NCI-H2196 (cell line): ENCODE measurements around the gene IGF2R.

Experiments
- DNase-seq: peaks from one replicate; lab custom pipeline; 2025; ENCODE audit not compliant: unreplicated experiment; lab: John Stamatoyannopoulos, UW

IGF2R gene

DNA sequence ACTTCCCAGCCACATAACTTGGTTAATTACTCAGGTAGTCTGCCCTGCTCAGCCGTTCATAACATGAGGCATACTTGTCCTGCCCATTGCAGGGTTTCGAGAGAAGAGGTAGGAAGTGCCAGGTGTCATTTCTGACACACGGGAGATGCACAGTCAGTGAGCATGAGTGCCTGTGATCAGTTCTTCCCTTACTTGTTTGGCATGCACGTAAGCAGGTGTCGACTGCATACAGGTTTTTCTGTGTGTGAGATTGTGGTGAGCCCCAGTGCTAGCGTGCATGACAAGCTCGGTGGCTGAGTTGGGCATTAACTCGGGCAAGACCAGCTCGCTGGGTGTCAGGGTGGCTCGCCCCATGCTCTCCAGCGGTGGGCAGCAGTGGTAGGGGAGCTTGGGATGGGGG lies 101.5 kb downstream of the IGF2R start:
- no peak for DNase-seq

DNA sequence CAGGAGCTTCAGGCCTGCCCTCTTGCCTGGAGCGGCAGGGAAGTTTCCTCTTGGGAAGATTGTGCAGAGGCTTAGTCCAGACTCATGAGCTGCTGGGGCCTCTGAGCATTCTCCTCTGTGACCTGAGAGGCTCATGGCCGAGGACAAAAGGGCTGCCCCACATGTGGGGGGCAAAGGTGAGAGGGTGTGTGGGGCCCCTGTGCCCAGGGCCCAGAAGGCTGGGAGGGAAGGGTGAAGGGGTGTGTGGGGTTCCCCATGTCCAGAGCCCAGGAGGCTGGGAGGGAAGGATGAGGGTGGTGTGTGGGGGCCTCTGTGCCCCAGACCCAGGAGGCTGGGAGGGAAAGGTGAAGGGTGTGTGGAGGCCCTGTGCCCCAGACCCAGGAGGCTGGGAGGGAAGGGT lies 101.9 kb downstream of the IGF2R start:
- no peak for DNase-seq

DNA sequence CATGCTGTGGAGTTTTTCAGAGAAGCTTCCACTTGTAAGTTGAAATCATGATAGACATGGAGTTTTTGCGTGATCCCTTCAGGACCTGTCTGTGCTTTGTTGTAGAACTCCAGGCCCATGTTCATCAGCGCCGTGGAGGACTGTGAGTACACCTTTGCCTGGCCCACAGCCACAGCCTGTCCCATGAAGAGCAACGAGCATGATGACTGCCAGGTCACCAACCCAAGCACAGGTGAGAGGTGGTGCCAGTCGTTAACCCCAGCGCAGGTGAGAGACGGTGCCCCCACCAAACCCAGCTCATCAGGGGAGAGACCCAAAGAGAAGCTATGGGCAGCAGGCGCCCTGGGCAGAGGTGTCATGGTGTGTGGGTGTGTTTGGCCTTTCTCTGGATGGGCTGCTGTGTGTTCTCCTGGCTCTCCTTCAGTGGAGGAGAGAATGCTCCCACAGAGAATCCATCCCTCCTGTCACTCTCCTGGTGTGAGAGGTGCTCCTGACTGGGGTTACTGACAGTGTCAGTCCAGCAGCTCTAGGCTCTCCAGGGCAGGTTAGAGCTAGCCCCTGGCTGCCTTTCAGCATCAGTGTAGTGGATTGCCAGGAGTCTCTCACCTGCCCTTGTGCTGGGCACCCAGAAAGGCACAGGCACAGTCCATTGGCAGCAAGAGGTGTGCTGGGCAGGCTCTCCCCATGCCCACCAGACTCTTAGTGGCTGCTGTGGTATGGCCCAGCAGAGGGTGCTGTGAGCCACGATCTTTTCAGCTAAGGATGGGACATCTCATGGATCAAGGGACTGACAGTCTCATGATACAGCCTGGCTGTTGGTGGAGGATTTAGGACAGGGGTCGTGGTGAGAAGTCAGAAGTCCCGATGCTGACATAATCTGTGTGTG lies 103.2 kb downstream of the IGF2R start:
- no peak for DNase-seq

DNA sequence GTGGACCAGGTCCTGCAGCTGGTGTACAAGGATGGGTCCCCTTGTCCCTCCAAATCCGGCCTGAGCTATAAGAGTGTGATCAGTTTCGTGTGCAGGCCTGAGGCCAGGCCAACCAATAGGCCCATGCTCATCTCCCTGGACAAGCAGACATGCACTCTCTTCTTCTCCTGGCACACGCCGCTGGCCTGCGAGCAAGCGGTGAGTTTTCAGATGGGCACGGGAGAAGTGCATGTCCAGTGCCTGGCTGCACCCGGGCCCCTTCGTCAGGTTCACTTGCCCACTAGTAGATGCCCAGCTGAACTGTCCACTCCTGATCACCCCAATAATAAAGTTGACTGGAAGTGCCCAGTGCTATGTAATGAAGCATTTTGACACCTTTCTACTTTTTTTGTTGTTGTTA lies 104.4 kb downstream of the IGF2R start:
- DNase-seq = no peak

DNA sequence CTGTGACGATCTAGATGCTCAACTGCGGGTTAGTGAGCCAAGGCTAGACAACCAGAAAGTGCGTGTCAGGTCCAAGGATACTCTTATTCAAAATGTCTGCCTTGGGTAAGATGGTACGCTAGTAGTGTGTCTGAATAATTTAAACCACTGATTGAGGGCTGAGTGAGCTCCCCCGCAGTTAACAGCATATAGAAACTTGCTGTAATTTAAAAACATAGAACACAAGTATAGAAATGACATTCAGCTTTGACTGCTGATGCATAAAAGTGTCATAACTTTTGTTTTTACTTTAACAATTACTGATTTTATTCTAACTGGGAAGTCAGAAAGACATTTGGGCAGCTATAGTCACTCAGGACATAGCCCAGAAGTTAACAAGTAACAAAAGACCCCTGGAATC lies 107.1 kb downstream of the IGF2R start:
- no peak for DNase-seq

DNA sequence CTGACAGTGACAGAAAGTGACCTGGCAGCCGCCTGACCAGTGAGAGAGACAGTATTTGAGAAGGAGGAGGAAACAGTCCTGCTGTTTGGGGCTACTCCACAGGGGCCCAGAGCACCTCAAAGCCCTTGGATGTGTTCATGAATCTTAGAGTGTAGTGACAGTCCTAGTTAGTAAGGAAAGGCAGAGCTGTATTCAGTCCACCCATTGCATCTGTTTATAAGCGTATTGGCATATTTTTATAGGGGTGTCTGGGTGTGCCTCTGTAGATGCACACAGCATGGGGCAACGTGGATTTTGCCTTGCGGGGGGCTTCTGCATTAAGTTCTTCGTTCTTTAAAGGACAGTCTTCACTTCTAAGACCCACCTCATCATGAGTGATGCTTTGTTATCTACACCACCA lies 108.1 kb downstream of the IGF2R start:
- no peak for DNase-seq

DNA sequence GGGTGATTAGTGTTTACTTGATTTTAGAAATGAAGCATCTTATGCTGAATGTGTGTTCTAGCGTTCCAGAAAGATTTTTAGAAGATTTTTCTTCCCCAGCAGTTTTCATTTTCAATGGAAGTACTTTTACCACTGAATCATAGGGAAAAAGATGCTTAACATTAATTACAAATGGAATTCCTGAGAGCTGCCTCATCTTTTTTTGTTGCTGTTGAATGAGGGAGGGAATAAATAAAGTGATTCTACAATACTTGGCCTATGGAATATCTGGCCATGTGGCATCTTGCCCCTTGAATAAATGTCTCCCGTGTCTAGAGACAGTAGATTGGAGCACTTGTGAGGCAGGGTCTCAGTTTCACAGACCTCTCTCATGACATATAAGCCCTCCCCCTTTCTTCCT lies 108.6 kb downstream of the IGF2R start:
- no peak for DNase-seq

DNA sequence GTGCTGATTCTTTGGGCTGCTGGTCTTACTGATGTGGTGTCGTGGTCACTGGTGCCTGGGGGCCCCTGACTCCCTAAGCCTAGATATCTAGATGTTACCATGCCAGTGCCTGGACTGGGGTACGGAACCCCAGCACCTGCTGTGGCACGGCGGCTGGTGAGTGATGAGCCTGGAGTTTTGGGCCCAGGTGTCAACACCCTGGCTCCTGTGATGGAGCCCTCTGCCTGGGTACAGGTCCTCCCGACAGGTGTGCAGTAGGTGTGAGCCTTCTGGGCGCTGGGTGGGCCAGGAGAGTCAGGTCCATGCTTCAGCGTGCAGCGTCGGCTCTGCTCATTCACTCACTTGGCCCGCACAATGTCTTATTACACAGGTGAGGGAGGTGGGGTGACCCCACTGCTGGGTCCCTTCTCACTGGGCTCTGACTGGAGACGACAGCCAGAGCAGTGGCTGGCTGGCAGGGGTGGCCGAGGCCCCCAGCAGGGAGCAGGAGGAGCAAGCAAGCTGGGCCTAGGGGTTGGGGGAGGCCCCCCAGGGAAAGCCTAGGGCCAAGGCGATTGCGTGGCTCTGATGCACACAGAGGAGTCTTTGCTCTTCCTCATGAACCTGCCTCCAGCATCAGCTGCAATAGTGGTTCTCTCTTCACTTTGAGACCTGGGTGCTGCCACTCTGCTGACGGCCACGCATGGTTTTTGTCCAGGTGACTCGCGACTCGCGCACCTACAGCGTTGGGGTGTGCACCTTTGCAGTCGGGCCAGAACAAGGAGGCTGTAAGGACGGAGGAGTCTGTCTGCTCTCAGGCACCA lies 110.2 kb downstream of the IGF2R start:
- no peak for DNase-seq

DNA sequence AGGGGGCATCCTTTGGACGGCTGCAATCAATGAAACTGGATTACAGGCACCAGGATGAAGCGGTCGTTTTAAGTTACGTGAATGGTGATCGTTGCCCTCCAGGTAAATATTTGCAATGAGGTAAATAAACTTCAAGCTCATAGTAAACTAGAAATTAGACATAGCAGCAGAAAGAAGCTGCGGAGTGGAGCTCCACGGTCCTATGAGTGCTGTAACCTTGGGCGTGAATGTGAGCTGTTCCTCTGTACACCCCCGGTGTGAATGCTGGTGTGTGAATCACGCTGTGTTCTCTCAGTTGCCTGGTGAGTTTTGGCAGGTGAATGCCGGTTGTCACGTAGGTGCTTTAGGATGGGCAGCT lies 110.8 kb downstream of the IGF2R start:
- no peak for DNase-seq

DNA sequence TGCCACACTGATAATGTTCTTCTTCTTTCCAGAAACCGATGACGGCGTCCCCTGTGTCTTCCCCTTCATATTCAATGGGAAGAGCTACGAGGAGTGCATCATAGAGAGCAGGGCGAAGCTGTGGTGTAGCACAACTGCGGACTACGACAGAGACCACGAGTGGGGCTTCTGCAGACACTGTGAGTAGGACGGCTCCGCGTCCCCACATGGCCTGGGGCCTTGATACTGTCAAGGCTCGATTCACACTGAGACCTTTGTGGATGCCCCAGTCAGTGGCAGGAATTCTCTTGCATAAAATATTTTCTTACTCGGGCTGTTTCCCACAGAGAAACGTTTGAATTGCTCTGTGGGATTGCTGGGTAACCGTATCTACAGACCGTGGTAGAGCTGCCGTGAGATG lies 111.2 kb downstream of the IGF2R start:
- no peak for DNase-seq

DNA sequence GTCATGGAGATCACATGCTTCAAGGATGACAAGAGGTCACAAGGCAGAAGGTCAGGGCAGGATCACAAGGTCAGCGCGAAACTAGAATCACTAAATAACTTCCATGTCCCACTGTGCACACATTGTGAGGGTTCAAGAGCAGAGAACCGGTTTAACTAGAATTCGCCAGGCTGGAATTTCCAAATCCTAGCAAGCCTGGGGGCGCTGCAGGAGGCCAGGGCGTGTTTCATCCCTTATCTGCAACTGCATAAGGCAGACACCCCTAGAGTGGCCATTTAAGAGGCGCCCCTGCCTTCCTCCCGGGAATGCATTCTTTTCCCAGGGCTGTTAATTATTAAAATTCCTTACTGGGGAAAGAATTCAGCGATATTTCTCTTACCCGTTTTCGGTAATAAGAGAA lies 112.5 kb downstream of the IGF2R start:
- DNase-seq = no peak

DNA sequence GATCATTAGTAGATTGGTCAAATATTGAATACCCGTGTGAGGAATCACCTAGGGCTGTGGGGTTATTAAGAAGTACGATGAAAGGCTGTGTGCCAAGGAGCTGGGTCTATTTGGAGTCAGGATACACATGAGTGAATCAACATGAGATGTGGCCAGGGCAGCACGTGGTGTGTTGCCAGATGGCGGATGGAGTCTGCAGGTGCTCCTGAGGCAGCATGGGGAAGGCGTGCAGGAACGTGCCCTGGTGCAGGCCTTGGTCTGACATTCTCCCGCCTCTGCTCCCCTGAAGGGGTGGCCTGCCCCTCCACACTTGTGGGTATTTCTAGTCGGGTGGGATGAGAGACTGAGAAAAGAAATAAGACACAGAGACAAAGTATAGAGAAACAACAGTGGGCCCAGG lies 113.7 kb downstream of the IGF2R start:
- DNase-seq = no peak

DNA sequence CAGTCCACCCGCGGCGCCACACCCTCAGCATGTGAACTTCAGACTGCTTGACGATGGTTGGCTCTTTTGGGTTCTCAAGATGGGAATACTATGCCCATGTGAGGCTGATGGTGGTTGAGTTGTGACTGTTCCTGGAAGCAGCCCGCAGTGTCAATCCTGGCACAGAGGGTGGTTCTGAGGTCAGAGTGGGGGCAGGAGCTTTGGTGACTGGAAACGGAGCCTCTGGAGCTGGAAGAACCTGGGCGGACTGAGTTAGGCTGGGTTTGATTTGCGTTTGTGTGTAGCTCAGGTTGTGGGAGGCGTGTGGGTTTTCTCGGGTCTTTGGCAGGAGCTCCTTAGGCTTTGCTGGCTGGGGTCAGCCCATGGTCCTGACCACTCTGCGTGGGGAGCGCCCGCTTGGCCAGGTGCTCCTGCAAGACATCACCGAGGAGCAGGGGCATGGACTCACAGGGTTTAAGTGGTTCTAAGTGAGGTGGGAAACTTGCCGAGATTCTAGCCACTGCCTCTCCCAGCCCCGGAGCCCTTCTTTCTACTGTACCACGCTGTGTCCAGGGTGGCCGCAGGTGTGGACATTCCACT lies 115.4 kb downstream of the IGF2R start:
- DNase-seq = no peak

DNA sequence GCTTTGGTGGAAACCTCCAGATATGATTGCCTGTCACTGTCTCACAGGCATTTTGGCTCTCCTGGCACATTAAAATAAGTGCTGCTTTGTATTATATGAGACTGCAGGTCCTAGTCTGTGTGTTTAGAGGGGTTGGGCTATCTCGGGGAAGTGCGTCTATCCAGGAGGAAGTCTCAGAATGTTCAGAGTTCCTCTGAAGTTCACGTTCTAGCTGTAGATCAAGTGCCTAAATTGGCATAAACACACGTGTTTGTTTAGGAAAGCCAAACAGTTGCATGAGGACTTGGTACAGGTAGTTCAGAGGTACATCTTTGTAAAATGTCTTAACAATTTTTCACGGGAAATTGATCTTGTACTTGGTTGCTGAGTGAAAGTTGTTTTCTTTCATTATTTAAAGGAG lies 116.3 kb downstream of the IGF2R start:
- DNase-seq = no peak

DNA sequence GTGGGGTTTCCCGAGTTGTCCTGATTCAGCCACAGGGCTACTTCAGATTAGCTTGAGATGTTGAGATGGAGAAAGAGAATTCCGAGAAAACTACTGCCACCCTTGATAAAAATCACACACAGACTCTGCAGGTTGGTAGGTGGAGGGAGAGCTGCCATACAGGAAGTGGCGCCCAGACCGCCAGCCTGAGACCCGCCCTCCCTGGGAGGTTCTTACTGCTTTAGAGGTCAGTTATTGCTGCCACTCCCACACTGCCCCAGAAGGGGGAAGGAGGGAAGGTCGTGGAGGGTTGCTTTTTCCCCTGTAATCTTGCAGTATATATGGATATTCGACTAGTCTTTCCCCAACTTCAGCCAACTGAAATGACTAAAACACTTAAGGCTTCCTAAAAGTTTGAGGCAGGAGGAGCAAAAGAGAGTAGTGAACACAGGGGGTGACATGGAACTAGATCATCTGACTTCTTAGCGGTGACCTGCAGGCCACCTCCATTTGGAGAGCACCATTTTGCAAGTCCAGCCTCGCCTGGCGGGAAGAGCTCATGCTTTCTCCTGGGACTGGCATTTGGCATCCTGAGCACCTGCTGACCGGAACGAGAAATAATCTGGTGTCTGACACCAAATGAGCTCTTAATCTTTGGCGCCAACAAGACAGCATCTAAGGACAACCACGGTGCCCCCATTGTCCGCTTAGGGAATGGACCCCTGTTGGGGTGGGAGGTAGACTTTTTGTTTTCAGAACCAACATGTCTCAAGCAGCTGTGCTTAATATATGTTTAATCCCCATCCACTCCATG lies 117.0 kb downstream of the IGF2R start:
- no peak for DNase-seq

DNA sequence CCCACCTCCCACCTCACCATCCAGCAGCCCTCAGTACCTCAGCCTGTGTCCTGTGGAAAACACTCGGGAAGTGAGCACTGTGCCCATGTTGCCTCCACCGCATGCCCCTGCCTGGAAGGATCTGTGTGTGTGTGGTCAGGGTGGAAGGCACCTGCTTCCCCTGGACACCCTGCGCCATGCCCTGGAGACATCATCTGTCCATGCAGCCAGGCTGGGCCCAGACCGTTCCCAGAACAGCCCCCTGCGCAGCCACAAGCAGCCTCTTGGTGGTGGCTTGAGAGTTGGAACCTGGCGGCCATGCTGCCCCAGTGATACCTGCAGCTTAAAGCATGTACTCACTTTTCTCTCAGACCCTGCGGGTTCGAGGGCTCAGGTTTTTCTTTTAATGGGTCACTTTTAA lies 117.9 kb downstream of the IGF2R start:
- DNase-seq = no peak

DNA sequence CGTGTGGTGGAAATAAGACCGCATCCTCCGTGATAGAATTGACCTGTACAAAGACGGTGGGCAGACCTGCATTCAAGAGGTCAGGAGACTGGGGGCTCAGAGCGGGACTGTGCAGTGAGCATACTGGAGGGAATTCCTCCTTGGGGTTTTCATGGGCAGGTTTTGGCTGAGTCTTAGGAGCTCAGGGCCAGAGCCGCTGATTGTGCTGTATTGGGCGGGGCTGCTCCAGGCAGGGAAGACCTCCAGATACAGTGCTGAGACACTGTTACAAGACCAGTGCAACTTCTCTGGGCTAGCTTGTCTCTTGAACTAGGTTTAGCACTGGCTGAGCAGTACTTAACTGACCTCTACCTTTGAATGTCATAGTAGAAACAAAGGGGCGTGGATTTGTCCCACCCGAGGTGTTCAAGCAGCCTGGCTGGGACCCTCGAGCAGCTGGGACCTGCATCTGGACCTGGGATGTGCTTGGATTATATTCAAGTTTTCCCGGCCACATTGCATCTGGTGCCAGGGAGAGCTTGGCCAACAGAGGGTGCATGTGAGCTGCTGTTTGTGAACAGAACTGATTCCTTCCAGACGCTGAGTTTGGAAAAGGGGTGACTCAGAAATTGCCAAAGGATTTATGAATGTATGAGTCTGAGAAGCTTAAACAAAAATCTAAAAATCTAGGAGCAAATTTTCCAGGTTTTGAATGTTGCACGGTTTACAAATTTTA lies 119.3 kb downstream of the IGF2R start:
- no peak for DNase-seq

DNA sequence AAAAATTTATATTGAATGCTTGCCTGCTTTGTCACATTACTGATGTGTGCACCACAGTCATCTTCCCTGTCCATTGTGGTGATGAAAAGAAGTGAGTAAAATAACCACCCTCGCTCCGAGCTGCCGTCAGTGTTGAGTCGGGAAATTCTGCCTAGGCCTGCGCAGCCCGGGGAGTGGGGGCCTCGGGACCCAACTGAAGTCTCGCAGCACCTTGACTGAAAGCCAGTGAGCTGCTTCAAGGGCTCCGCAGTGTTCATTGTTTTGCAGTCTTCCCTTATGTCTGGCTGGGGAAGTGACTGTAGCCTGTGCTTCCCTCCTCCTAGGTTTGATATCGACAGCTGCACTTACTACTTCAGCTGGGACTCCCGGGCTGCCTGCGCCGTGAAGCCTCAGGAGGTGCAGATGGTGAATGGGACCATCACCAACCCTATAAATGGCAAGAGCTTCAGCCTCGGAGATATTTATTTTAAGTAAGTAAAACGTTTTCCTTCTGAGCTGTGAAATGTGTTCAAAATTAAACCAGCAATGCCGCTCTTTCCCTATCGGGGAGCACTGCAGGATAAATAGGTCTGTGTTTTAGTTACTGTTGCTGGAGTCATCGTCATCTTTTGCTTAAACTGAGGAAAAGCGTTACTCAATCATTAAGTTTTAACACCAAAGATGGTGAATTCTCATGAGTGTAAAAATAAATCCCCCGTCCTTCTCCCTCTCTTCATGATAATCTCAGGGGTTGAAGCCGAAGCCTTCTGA lies 120.1 kb downstream of the IGF2R start:
- DNase-seq = no peak

DNA sequence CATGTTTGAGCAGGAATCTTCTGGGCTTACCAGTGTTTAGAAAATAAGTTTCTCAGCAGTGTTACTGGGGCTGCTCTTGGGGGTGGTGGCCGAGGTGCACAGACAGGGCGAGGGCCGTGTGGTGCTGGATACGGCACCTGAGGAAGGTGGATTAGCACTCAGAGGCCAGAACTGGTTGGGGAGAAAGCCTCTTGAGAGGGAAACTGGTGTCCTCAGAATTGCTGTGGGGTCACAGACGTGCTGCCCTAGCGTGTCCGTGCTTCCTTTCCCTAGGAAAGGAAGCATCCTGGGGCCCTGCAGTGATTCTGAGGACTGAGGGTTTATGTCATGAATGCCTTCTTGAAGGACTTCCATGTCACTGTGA lies 120.6 kb downstream of the IGF2R start:
- DNase-seq = no peak
